GM12873 (cell line): ENCODE measurements around the gene WDR46.

Experiments
- CTCF ChIP-seq: IDR thresholded peaks from 2 replicates; pipeline ENCODE4 v1.5.1; 2012; ENCODE audit warnings: low read depth, mild to moderate bottlenecking, moderate library complexity, low read length, control low read depth; ENCODE audit not compliant: insufficient read depth; ENCODE audit errors: missing control alignments

The WDR46 gene

GRCh38 chr6:33323623-33323948 is 34.5 kb upstream of the WDR46 start:
- TF ChIP-seq CTCF, result no peak

GRCh38 chr6:33321227-33321626 is 32.2 kb upstream of the WDR46 start:
- no peak for TF ChIP-seq CTCF

- TF ChIP-seq CTCF, result no peak
Observed at GRCh38 chr6:33320315-33321181, 31.5 kb upstream of the WDR46 start.

- TF ChIP-seq CTCF, result no peak
Observed at GRCh38 chr6:33319939-33320314, 30.9 kb upstream of the WDR46 start.

GRCh38 chr6:33318426-33319073 is 29.5 kb upstream of the WDR46 start:
- no peak for TF ChIP-seq CTCF

GRCh38 chr6:33317669-33318425 is 28.8 kb upstream of the WDR46 start, which contains the start of gene ZBTB22:
TSS of gene ZBTB22 (minus strand) at chr6:33317744. CDS start at chr6:33316916, 828 bp downstream.
- no peak for TF ChIP-seq CTCF

GRCh38 chr6:33317419-33317668 is 28.3 kb upstream of the WDR46 start:
- TF ChIP-seq CTCF, result no peak
